Measurements from ENCODE around the gene CALM1. TPM values are rescaled to one million over a fixed set of nuclear protein-coding genes. Genes with fewer than 3 reads are reported as not detected.

CALM1 gene
- total RNA-seq, 4 donors from 2014 or later = 407 to 1,329 (median 886) TPM

DNA sequence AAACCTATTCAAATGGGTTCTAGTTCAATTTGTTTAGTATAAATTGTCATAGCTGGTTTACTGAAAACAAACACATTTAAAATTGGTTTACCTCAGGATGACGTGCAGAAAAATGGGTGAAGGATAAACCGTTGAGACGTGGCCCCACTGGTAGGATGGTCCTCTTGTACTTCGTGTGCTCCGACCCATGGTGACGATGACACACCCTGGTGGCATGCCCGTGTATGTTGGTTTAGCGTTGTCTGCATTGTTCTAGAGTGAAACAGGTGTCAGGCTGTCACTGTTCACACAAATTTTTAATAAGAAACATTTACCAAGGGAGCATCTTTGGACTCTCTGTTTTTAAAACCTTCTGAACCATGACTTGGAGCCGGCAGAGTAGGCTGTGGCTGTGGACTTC lies 8.3 kb downstream of the CALM1 start:
- no peak overlapping the region for H3K27ac ChIP-seq
- H3K9me3 ChIP-seq = no peaks in the 10 kb centered on the region
- TF ChIP-seq, protein P1, sequence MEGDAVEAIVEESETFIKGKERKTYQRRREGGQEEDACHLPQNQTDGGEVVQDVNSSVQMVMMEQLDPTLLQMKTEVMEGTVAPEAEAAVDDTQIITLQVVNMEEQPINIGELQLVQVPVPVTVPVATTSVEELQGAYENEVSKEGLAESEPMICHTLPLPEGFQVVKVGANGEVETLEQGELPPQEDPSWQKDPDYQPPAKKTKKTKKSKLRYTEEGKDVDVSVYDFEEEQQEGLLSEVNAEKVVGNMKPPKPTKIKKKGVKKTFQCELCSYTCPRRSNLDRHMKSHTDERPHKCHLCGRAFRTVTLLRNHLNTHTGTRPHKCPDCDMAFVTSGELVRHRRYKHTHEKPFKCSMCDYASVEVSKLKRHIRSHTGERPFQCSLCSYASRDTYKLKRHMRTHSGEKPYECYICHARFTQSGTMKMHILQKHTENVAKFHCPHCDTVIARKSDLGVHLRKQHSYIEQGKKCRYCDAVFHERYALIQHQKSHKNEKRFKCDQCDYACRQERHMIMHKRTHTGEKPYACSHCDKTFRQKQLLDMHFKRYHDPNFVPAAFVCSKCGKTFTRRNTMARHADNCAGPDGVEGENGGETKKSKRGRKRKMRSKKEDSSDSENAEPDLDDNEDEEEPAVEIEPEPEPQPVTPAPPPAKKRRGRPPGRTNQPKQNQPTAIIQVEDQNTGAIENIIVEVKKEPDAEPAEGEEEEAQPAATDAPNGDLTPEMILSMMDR (IDR thresholded peaks at IDR 0.05) = no peak
- no peak for TF ChIP-seq POLR2A (IDR thresholded peaks at IDR 0.05)
- H3K36me3 ChIP-seq = peaks cover 0 to 68% (median 0%) of the 10 kb centered on the region in 3 donors
- H3K4me3 ChIP-seq = no peak overlapping the region
- H3K27me3 ChIP-seq = no peaks in the 10 kb centered on the region
- peaks cover 0 to 37% (median 3%) of the 10 kb centered on the region in 4 donors for H3K4me1 ChIP-seq
- DNase-seq = no peak

- H3K36me3 ChIP-seq = peaks cover 0 to 62% (median 0%) of the 10 kb centered on the region in 3 donors
- H3K27me3 ChIP-seq = no peaks in the 10 kb centered on the region
- no peaks in the 10 kb centered on the region for H3K9me3 ChIP-seq
- peaks cover 0 to 32% (median 0%) of the 10 kb centered on the region in 4 donors for H3K4me1 ChIP-seq
- no peak for DNase-seq
- TF ChIP-seq POLR2A (IDR thresholded peaks at IDR 0.05) = no peak
- TF ChIP-seq, protein P1 (IDR thresholded peaks at IDR 0.05) = no peak
- H3K4me3 ChIP-seq = no peak overlapping the region
- no peak overlapping the region for H3K27ac ChIP-seq
Observed at GRCh38 chr14:90405755-90406154, 8.9 kb downstream of the CALM1 start.

DNA sequence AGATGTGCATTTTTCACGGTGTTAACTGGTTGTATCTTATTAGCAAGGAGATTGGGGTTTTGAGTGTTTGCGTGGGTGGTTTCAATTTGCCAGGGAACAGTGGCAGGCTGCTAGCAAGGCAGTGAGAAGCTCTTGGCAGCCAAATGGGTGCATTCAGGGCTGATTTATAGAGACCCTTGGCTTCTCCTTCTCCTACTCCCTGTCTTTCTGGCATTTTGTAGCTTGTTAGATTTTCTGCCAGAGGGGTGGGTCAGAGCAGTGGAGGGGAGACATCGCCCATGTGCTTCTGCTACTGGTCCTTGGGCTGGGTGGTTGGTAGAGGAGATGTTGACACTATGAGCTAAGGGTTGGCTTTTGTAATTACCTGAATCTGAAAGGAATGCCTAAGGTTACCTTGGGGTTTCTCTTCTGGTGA lies 9.6 kb downstream of the CALM1 start:
- Histone ChIP-seq H3K27me3 (no peaks in the 10 kb centered on the region), H3K9me3 (no peaks in the 10 kb centered on the region), H3K4me3 (no peak overlapping the region), H3K27ac (peak overlapping the region in 1 of 4 donors; percentile 15), H3K36me3 (peaks cover 0 to 56% (median 0%) of the 10 kb centered on the region in 3 donors), H3K4me1 (peaks cover 0 to 26% (median 0%) of the 10 kb centered on the region in 4 donors)
- DNase-seq = no peak
- TF ChIP-seq, protein P1 (IDR thresholded peaks at IDR 0.05) = no peak
- no peak for TF ChIP-seq POLR2A (IDR thresholded peaks at IDR 0.05)

DNA sequence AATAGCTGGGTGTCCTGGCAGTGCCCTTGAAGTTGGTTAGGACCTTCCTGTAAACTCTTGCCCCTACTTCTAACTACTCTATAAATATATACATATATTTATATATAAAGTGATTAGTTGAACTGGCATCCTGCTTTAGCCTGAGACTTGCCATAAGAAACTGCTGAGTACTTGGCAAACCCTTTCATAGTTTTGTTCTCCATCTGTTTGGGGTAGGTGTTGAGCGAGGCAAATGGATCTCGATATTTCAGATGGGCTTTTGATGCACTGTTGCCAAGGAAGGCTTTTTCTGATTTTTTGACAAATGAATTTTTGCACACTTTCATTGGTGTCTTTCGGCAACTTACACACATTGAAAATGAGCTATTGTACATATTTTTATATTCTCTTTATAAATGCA lies 10.4 kb downstream of the CALM1 start:
- no peak overlapping the region for H3K27ac ChIP-seq

DNA sequence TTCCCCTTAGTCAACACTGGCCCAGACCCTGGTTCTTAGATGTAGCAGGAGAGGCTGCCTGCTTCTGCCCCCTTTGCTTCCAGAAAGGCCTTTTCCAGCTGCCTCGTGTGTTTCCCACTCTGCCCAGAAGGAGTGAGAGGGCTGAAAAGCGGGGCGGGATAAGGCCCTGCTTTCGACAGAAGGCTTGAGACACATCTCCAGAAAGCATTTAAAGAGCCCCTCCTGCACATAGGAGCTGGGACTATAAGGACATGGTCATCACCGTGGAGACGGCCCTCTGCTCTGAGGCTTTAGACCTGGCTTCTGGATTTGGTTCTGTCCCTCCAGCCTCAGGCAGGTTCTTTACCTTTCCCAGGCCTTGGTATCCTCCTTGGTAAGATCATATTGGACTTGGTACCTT lies 11.9 kb downstream of the CALM1 start:
- no peak overlapping the region for H3K4me3 ChIP-seq
- TF ChIP-seq POLR2A (IDR thresholded peaks at IDR 0.05) = no peak
- TF ChIP-seq, protein P1 (IDR thresholded peaks at IDR 0.05) = no peak
- peak overlapping the region in 2 of 4 donors; percentile 26 to 74 for H3K27ac ChIP-seq
- no peak for DNase-seq
- no peaks in the 10 kb centered on the region for H3K27me3 ChIP-seq
- H3K9me3 ChIP-seq = no peaks in the 10 kb centered on the region
- peaks cover 0 to 12% (median 0%) of the 10 kb centered on the region in 4 donors for H3K4me1 ChIP-seq
- peaks cover 0 to 32% (median 0%) of the 10 kb centered on the region in 3 donors for H3K36me3 ChIP-seq

More for the DNA sequence above, 10.4 kb downstream of the CALM1 start:
- Histone ChIP-seq H3K36me3 (peaks cover 0 to 47% (median 0%) of the 10 kb centered on the region in 3 donors), H3K9me3 (no peaks in the 10 kb centered on the region), H3K4me1 (peaks cover 0 to 17% (median 0%) of the 10 kb centered on the region in 4 donors), H3K4me3 (no peak overlapping the region), H3K27me3 (no peaks in the 10 kb centered on the region)
- no peak for DNase-seq
- no peak for TF ChIP-seq POLR2A (IDR thresholded peaks at IDR 0.05)
- TF ChIP-seq, protein P1 (IDR thresholded peaks at IDR 0.05) = no peak
